NAMALWA (cell line): ENCODE data around the gene UPF1.

Experiments
- DNase-seq: peaks from one replicate; pipeline ENCODE4 v3.0.0-alpha.2; 2015; ENCODE audit warnings: low spot score

Gene UPF1

DNA sequence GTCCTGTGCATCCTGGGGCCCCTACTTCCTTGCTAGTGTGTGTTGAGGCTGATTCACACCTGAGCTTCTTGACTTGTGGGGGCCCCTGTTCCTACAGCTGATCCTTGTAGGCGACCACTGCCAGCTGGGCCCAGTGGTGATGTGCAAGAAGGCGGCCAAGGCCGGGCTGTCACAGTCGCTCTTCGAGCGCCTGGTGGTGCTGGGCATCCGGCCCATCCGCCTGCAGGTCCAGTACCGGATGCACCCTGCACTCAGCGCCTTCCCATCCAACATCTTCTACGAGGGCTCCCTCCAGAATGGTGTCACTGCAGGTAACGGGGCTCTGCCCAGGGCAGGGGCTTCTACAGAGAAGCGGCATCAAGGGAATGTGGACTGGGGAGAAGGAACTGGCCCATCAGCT, 25.5 kb downstream of the UPF1 start:
- no peak for DNase-seq

DNA sequence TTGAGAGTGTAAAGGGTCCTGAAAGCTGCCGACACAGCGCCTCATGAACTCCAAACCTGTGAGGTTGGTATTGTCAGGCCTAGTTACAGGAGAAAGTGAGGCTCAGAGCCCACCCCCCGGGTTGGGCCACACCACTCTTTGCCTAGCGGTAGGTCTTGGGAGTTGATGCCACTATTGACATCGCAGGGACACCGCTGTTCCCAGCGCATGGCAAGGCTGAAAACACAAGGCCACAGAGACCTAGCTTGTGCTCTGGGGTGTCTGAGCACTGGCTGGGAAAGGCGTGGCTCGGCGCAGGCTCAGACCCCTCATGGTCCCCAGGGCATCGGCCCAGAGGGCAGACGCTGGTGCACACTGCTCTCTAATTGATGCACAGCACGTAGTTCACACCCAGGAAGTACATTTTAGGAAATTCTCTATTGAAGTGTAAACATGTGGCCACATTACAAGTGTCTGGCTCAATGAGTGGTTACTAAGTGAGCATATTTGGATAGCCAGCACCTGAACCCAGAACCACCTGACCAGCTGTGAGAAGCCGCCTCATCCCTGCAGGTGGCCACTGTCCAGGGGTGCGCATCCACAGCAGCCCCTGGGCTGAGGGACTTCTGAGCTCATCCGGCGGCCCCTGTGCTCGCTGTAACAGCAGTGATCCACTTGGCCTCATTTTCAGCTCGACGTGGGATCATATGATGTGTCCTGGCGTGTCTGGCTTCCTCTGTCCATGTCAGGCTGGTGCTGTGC, 27.3 kb downstream of the UPF1 start:
- no peak for DNase-seq

DNA sequence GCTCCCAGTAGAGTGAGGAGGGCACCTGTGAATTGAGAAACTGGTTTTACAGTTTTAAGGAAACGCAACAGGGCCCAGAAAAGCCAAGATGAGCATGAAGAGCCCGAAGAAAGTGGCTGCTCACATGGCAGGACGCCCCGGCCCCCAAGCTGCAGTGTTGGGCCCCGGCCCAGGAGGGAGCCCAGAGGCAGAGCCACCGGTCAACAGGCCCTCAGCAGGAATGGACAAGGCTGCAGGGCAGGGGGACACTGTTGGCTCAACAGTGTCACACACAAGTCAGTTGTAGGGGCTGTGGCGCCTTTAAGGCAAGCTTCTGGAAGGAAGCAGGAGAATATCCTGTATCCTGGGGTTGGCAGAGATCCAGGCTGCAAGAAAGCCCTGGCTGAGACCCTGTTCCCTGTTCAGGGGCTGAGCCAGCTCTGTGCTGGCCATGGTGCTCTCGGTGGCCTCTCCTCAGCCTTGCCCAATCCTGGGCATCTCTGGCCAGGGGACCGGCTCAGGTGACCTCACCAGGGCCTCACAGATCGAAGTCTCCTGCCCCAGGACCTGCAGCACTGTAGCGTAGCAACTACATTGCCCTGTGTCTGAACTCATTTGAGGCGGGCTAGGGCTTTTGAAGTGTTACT, 28.0 kb downstream of the UPF1 start:
- DNase-seq, result no peak

DNA sequence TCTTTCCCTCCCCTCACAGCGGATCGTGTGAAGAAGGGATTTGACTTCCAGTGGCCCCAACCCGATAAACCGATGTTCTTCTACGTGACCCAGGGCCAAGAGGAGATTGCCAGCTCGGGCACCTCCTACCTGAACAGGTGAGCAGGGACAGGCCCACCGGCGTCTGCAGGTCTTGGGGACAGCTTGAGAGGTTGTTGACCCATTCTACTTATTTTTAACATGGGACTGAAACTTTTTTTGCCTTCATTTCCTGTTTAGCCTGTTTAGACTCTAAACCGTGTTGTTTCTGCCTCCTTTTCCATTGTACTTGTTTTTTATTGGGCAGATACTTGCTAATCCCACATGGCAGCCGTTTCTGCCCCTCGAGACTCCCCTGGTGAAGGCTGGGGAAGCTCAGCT, 28.5 kb downstream of the UPF1 start:
- no peak for DNase-seq

DNA sequence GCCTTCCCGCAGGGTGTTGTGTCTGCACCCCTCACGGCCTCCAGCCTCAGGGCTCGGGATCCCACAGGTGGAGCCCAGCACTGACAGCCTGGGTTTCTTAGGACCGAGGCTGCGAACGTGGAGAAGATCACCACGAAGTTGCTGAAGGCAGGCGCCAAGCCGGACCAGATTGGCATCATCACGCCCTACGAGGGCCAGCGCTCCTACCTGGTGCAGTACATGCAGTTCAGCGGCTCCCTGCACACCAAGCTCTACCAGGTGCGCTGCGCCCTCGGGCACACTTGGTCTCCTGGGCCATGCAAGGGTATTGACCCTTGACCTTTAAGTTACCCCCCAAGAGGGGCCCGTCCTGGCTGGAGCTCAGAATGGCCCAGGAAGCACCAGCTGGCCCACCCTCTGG, 29.0 kb downstream of the UPF1 start:
- DNase-seq, result no peak

DNA sequence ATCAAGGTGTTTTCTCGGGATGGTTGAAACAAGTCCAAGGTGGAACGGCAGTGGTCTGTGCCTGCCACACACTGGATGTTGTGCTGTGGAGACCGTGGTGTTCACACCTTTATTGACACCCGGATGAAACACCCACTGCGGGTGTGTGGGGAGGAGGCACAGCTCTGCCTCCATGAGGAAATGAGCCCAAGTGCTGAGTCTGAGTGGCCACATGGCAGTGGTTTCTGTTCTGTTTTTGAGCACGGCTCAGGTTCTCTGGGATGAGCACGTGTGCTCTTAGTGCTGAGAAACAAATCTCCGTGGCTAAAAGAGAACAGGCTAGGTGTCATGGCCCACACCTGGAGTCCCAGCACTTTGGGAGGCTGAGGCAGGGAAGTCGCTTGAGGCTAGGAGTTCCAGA, 29.5 kb downstream of the UPF1 start:
- peak; percentile 44 for DNase-seq

DNA sequence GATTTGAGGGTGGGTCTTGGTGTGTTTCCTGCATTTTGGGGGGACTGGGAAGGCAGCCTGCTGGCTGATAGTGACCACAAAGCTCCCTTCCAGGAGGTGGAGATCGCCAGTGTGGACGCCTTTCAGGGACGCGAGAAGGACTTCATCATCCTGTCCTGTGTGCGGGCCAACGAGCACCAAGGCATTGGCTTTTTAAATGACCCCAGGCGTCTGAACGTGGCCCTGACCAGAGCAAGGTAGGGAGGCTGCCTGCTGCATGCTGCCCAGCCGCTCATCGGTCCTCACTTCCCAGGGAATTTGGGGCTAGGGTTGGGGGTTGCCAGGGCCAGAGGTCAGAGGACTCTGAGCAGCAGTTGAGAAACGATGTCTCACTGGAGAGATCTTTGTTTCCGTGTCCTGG, 30.2 kb downstream of the UPF1 start:
- DNase-seq, result no peak

DNA sequence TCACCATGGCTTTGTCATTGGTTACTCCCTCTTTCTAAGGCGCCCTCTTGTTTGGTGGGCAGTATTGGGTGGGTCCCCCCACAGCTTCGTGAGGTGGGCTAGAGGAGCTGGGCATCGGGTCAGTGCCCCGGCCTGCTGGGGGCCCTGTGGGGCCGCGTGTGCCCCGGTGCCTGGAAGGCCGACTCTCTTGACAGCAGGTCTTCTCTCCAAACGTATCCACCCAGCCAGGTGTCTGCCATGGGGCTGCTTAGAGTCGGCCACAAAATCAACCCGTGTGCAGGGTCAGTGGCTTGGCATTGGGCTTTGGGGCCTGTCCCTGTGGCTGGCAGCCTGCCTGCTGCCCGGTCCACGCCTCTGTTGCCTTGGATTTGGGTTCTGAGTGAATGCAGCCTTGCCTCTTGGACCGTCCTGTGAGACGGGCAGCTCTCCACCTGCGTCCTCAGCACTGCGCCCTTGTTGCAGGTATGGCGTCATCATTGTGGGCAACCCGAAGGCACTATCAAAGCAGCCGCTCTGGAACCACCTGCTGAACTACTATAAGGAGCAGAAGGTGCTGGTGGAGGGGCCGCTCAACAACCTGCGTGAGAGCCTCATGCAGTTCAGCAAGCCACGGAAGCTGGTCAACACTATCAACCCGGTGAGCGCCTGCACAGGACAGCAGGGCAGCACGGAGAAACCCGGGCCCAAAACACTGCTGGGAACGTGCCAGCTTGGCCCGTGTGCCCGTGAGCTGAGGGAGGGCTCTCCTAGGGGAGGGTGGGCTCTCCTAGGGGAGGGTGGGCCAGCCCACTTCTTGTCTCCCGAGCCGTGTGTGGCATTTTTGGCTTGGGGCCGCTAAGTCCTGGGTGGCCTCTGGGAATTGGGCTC, 31.4 kb downstream of the UPF1 start:
- no peak for DNase-seq

DNA sequence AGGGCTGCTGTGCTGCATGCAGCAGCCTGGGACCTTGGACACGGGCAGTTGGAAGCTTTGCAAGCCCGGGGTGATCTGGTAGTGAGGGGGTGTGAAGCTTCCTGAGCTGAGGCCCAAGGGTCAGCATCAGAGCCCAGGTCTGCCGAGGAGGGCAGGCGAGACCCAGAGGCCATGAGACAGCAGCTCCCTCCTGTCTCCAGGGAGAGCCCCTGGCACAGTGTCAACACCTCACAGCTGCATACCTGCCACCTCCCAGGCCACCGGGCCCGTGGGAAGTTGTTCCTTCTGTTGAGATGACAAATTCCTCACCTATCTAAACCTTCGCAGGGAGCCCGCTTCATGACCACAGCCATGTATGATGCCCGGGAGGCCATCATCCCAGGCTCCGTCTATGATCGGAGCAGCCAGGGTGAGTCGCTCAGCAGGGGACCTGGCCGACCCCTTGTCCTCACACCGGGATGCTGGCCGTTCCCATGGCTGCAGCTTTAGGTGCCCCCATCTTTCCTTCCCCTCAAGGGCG, 32.1 kb downstream of the UPF1 start:
- no peak for DNase-seq

DNA sequence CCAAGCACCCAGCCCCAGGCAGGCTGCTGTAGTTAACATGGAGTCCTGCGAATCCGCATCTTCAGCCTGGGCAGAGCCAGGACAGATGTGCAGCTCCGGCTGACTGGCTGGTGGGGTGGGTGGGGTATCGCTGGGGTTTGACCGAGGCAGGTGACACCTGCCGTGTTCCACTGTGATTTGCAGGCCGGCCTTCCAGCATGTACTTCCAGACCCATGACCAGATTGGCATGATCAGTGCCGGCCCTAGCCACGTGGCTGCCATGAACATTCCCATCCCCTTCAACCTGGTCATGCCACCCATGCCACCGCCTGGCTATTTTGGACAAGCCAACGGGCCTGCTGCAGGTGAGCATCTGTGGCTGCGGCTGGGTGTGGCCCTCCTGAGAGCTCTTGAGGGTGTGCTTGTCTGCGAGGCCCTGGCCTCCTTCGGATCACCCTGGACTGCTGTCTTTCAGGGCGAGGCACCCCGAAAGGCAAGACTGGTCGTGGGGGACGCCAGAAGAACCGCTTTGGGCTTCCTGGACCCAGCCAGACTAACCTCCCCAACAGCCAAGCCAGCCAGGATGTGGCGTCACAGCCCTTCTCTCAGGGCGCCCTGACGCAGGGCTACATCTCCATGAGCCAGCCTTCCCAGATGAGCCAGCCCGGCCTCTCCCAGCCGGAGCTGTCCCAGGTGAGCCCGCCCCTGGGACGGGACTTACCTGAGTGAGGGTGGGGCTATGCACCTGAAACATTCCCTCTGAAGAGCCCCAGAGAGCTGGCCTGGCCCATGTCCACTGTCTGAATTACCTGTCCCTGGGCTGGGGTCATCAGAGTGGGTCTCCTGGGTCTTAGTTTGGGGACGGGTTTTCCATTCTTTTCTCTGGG, 33.6 kb downstream of the UPF1 start:
- no peak for DNase-seq

DNA sequence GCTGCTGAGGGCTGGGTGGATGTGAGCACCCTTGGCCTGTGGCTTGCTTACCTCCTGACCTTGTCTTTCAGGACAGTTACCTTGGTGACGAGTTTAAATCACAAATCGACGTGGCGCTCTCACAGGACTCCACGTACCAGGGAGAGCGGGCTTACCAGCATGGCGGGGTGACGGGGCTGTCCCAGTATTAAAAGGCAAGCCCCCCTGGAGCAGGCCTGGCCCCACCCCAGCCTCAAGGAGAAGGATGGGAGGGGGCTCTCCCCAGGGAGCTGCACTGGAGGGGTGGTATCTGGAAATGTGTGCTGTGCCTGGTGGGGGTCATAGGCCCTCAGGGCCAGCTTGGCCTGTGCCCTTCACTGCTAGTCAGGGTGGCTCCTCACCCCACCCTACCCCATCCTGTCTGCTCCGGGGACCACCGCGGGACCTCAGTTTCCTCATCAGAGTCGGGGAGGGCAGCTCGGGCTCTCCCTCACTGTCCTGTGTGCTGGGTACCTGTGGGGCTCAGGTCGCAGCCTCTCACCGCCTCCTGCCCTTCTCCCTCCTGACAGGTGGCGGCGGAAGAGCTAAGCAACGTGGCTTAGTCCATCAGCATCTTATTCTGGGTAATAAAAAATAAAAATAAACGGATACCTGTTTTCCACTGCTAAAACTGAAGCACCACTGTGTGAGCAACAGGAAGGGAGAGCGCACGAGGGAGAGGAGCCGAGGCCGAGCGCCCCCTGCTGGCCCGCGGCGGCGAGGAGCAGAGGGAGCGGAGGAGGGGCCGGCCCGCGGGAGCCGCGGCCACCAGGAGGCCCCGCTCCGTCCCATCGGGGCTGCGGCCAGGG, 34.4 kb downstream of the UPF1 start:
- DNase-seq, result peak; percentile 73

DNA sequence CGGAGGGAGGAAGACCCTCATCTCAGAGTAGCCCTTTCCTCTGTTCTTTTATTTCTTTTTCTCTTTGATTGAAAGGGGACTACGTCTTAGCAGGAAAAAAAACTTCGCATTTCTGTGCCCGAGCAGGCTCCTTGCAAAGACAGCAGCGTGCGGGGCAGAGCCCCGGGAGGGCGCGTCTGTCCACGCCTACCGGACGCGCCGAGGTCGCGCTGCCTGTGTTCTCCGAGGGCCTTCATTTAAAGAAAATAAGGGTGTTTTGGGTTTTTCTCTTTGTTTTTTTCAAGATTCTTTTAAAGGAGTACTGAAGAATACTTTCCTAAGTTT, 35.0 kb downstream of the UPF1 start:
- DNase-seq, result no peak

DNA sequence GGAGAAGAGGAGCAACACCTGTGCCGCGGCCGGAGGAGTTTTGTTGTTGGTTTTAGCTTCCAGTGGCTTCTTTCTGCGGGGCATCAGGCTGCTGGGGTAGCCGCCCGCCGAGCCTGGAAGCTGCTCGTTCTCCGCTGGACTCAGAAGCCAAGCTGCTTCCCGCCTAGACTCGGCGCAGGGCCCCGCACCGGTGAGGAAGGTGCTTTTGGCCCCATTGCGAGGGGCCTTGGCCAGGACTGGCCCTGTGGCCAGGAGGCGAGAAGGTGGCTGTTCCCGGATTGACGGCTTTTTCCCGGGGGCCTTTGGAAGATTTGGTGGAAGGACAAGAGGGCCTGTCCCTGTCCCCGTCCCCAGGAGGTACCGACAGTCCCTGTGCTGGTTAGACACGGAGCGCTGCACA, 35.4 kb downstream of the UPF1 start:
- no peak for DNase-seq

DNA sequence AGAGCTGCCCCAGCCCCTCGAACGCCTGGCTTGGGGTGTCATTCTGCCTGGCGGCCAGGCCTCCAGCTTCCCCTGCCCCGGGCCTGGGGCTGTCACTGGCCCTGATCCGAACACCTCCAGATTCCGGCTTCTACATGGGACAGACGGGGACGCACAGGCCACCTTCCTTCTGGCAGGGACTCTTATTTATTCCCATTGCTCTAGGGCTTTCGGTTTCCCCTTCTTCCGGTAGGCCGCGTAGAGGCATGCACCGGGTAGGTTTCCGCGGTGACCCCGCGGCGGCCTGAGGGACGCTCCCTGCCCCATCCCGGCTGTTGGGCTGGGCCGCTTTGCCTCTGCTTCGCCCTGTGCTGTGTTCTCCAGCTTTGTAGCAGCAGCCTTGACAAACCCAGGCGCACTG, 36.0 kb downstream of the UPF1 start:
- no peak for DNase-seq

DNA sequence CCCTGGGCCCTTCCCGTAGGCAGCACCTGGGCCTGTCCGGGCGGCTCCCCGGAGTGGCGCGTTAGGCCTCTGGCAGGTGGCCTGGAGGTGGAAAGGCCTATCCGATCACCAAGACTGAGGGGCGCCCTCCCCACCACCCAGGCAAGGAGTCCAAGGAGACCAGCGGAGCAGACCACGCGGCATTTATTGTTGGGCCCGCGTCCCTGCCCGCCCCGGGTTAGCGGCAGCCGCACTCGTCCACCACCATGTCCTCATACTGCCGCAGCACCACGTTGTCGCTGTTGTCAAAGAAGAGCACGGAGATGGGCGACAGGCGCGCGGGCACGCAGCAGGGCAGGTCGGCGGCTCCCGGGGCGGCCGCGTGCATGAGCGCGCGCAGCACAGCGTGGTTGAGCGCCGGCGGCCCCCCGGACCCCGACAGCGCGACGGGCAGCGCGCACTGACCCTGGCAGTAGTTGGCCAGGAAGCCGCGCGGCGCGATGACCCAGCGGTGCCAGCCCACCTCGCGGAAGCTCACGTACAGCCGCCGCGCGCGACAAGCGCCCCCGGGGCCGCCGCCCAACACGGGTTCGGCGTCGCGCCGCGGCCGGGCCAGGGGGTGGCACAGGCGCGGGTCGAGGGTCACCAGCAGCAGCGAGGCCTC, 36.7 kb downstream of the UPF1 start:
- no peak for DNase-seq

DNA sequence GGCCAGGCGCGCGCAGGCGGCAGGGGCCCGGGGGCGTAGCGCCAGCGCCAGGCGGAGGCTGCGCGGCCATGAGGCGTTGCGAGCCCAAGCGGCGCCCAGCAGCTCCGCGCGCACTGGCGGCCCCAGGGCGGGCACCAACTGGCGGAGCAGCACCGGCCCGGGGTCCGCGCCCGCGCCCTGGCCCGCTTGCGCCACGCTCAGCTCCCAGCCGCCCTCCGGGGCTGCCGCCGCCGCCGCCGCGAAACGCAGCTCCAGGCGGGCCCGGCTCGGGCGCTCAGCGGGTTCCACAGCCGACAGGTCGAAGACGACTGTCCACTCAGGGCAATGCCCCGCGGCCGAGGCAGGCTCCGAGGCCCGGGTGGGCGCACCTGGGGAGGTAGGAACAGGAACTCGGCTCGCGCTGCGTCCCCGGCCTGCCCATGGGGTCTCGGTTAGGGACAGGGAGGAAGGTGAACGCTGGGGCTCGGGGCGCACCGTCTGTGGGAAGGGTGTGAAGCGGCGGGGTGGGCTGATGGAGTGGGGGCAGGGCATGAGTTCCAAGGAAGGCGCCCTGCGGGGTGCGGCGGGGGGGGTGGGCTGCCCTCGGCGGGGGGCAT, 37.4 kb downstream of the UPF1 start:
- DNase-seq, result no peak

DNA sequence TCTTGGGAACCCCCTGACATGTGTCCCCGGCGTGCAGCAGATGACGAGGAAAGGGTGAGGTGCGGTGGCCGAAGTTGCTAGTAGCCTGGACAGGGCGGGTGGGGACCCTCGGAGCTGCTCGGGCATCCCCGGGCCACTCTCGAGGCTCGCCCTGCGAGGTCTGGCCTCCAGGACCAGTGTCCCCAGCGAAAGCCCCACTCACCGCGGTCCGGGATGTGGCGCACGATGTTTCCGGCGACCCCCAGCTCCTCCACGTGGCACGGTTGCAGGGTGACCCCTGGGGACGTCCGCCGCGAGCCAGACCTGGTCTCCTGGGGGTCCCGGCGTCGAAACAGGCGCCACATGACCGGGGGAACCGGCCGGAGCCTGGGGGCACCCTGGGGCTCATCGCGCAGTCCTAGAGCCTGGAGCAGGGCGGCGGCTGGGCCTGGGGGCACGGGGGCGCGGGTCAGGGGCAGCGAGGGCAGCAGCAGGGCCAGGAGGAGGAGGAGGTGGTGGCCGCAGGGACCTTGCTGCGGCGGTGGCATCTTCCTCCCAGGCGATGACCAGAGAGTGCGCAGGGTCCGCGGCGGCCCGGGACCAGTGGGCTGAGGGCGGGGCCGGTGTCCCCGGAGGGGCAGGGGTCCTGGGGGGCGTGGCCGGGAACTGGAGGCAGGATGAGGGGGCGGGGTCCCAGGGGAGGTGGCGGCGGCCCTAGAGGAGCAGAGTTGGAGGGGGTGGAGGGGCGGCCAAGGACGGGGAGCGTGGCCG, 38.2 kb downstream of the UPF1 start:
- DNase-seq, result no peak

DNA sequence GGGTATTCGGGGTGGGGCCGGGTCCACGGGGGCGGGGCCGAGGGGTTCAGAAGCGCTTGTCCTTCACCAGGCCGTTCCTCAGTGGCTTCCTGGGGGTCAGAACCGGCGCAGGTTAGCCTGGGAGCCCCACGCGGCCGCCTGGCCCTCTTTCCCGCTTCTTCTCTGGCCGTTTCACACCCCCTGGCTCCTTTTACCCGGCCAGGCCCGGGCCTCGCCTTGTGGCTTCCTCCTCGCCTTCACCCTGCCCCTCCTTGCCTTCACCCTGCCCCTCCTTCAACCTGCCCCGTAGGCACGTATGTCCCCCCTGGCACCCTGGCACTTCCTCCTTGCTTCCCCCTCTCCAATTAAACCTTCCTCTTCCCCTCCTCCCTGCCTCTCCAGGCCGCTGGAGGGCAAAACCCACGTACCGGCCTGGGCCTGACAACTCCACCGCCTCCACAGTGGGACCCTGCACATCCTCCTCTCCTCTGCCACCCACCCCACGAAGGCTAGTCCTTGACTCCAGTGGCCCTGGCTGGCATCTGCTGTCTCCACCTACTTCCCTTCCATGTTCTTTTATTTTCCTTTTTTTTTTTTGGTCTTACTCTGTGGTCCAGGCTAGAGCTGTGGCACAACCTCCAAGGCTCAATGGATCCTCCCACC, 38.9 kb downstream of the UPF1 start:
- DNase-seq, result no peak

DNA sequence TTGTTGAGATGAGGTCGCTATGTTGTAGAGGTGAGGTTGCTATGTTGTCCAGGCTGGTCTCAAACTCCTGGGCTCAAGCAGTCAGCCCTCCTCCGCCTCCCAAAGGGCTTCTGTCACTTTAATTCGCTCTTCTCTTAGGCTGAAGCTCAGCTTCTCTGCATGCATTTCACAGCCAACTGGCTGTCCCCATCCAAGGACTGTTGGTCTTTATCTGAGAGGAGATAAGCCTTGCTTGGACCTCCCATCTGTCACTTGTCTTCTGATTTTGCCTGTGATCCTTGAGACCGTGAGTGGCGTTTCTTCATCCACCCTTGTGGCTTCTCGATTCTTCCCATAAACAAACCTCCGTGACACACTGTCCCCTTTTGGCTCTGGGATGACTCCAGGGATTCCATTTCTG, 39.8 kb downstream of the UPF1 start:
- DNase-seq, result no peak
